Measurements from ENCODE around the gene ACOT11.

ACOT11 gene

DNA sequence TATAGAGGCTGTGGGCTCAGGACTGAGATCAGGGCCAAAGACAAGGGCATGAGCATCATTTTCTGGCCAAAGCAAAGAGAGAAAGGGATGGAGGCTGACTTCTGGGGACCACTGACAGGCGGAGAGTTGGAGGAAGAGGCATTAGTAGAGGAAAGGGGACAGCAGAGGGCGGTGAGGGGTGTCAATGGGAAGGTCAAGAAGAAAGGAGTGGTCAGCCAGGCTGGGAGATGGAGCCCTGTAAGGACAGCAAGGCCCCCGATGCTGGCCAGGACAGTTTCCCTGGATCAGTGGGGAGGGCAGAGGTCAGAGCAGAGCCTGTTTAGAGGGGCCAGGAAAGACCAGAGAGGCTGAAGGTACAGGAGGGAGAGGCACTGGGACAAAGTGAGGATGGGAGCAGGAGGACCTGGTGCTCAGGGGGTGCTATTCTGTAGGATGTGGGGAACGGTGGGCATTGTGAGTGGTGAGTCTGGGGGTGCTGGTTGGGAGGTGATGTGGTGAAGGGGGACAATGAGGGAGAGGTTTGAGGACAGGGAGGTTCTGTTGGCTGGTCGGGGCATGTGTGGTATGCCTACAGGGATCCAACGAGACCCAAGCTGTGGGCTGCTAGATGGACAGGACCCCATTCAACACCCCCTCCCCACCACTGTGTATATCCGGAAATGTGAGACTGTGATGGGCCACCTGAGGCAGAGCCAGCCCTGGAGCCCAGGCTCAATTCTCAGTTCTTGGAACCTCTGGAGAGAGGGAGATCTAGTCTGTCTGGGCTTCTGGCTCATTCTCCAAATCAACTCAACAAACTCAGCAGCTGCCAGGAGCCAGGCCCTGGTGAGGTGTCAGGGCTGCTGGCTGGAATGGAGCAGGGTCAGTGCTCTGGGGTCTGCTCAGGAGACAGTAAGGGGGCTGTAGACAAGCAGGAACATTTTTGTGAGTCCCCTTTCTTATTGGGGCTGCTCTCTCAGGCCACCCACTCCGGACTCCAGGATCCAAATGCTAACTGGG lies 76.7 kb downstream of the ACOT11 start:
- TF ChIP-seq EP300 (IDR thresholded peaks at IDR 0.05; ENCODE audit: borderline replicate concordance) (no peak), YY1 (IDR thresholded peaks at IDR 0.05; ENCODE audit: low read depth) (no peak), NFIC (IDR thresholded peaks at IDR 0.05) (no peak), TAF1 (IDR thresholded peaks at IDR 0.05; ENCODE audit: low read depth) (no peak)
- TF ChIP-seq, protein P1, sequence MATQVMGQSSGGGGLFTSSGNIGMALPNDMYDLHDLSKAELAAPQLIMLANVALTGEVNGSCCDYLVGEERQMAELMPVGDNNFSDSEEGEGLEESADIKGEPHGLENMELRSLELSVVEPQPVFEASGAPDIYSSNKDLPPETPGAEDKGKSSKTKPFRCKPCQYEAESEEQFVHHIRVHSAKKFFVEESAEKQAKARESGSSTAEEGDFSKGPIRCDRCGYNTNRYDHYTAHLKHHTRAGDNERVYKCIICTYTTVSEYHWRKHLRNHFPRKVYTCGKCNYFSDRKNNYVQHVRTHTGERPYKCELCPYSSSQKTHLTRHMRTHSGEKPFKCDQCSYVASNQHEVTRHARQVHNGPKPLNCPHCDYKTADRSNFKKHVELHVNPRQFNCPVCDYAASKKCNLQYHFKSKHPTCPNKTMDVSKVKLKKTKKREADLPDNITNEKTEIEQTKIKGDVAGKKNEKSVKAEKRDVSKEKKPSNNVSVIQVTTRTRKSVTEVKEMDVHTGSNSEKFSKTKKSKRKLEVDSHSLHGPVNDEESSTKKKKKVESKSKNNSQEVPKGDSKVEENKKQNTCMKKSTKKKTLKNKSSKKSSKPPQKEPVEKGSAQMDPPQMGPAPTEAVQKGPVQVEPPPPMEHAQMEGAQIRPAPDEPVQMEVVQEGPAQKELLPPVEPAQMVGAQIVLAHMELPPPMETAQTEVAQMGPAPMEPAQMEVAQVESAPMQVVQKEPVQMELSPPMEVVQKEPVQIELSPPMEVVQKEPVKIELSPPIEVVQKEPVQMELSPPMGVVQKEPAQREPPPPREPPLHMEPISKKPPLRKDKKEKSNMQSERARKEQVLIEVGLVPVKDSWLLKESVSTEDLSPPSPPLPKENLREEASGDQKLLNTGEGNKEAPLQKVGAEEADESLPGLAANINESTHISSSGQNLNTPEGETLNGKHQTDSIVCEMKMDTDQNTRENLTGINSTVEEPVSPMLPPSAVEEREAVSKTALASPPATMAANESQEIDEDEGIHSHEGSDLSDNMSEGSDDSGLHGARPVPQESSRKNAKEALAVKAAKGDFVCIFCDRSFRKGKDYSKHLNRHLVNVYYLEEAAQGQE (IDR thresholded peaks at IDR 0.05; ENCODE audit: low read depth) = no peak

DNA sequence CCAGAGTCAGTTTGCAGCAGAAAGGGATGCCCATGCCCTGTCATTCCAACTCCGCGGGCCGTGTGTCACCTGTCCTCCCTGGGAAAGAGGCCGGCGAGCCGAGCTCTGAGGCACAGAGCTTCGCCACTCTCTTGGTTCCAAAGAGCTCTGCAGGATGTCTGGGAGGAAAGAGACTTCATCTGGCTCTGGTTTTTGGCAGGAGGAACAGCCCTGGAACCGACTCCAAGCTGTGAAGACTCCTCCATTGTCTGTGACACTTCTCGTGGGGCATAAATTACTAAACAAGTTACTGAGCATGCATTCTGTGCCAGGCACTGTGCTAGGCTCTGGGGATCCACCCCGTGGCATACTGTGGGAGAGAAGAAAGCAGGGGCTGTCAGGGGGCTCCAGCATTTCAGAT lies 79.2 kb downstream of the ACOT11 start:
- no peak for TF ChIP-seq TCF12 (IDR thresholded peaks at IDR 0.05; ENCODE audit: low read depth)
- no peak for TF ChIP-seq CREB1 (IDR thresholded peaks at IDR 0.05; ENCODE audit: low read depth)

DNA sequence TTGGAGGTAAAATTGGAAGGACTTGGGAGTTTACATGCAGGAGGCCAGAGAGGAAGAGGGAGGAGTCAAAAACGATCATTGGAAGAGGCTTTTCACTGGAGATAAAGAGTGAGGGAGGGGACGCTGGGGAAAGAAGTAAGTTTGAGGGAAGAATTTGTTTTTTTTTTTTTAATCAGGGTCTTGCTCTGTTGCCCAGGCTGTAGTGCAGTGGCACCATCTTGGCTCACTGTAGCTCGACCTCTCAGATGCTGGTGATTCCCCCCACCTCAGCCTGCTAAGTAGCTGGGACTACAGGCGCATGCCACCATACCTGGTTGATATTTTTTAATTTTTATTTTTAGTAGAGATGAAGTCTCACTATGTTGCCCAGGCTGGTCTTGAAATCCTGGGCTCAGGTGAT lies 92.3 kb downstream of the ACOT11 start:
- TF ChIP-seq, protein P2, sequence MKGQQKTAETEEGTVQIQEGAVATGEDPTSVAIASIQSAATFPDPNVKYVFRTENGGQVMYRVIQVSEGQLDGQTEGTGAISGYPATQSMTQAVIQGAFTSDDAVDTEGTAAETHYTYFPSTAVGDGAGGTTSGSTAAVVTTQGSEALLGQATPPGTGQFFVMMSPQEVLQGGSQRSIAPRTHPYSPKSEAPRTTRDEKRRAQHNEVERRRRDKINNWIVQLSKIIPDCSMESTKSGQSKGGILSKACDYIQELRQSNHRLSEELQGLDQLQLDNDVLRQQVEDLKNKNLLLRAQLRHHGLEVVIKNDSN (IDR thresholded peaks at IDR 0.05) = no peak
- TF ChIP-seq, protein P1 (IDR thresholded peaks at IDR 0.05; ENCODE audit: low read depth) = no peak
- TF ChIP-seq TCF12 (IDR thresholded peaks at IDR 0.05; ENCODE audit: low read depth) = no peak
- no peak for TF ChIP-seq CREB1 (IDR thresholded peaks at IDR 0.05; ENCODE audit: low read depth)
- TF ChIP-seq CEBPB (IDR thresholded peaks at IDR 0.05) = no peak

DNA sequence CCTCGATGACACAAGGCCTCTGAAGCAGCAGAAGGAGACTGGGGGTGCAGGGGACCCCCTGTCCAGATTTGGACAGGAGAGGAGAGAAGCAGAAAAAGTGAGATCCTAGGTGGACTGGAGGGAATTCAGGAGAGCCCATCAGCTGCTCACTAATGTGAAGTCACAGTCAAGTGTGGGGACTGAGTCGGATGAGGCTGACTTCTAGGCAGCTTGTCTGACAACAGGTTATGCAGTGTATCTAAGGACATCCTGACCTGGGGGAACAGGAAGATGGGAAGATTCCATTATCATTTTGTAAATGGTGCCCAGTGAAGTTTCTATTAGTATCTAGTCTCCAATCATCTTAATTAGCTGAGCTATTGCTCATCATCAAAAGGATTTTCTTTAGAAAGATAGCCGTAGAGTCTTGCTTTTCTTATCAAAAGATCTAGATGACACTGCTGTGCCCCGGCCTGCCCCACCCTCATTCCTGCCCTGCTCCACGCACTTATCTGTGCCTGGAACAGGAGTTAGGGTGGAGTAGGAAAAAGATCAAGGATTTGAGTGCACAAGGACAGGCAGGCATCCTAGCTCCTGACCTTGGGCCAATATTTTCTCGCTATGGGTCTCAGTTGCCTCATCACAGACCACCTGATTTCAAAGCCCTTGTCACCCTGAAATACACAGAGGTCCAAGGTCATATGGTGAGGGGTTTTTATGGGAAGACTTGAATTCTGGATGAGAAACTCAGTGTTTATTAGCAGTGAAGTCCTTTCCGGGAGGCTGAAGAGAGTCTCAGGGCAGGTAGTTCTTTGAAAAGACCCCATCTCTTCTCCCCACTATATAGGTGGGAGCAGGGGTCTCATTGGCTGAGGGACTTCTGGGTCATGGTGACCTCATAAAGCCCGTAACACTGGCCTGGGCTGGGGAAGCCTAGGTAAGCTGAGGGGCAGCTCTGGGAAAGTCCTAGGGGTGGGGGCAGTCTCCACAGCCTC lies 93.1 kb downstream of the ACOT11 start, which contains the start of gene MROH7:
TSS of gene MROH7 (plus strand) at position 924 of the 974 bp plus-strand sequence. CDS start 11,141 bp downstream, outside the sequence.
- no peak for TF ChIP-seq EGR1 (IDR thresholded peaks at IDR 0.05)
- TF ChIP-seq, protein P1 (IDR thresholded peaks at IDR 0.05; ENCODE audit: low read depth) = no peak
- TF ChIP-seq CREB1 (IDR thresholded peaks at IDR 0.05; ENCODE audit: low read depth) = no peak
- TF ChIP-seq, protein P2 (IDR thresholded peaks at IDR 0.05) = no peak

DNA sequence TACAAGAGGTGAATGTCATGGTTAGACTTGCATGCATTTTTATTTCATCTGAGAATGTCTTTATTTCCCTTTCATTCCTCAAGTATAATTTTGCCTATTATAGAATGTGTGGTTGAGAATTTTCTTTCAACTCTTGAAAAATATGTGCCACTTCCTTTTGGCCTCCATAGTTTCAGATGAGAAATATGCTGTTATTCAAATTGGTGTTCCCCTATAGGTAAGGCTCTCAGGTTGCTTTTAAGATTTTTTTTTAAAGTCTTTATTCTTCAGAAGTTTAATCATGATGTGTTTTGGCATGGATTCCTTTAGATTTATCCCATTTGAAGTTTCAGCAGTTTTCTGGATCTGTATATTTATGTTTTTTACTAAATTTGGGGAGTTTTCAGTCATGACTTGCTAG lies 95.7 kb downstream of the ACOT11 start:
- TF ChIP-seq CREB1 (IDR thresholded peaks at IDR 0.05; ENCODE audit: low read depth) = no peak
- no peak for TF ChIP-seq RAD21 (IDR thresholded peaks at IDR 0.05; ENCODE audit: low read depth)
- TF ChIP-seq, protein P3, sequence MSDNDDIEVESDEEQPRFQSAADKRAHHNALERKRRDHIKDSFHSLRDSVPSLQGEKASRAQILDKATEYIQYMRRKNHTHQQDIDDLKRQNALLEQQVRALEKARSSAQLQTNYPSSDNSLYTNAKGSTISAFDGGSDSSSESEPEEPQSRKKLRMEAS (IDR thresholded peaks at IDR 0.05) = no peak
- TF ChIP-seq EGR1 (IDR thresholded peaks at IDR 0.05) = no peak
- no peak for TF ChIP-seq EP300 (IDR thresholded peaks at IDR 0.05; ENCODE audit: borderline replicate concordance)
- TF ChIP-seq, protein P1 (IDR thresholded peaks at IDR 0.05; ENCODE audit: low read depth) = no peak
- TF ChIP-seq ZBTB7A (IDR thresholded peaks at IDR 0.05; ENCODE audit: low read depth) = no peak
- no peak for TF ChIP-seq TEAD4 (IDR thresholded peaks at IDR 0.05)
- TF ChIP-seq YY1 (IDR thresholded peaks at IDR 0.05; ENCODE audit: low read depth) = no peak
- TF ChIP-seq, protein P2 (IDR thresholded peaks at IDR 0.05) = no peak
- TF ChIP-seq CEBPB (IDR thresholded peaks at IDR 0.05) = no peak
- TF ChIP-seq TAF1 (IDR thresholded peaks at IDR 0.05; ENCODE audit: low read depth) = no peak
- no peak for TF ChIP-seq NFIC (IDR thresholded peaks at IDR 0.05)
- TF ChIP-seq TCF12 (IDR thresholded peaks at IDR 0.05; ENCODE audit: low read depth) = no peak
- no peak for TF ChIP-seq FOXM1 (IDR thresholded peaks at IDR 0.05; ENCODE audit: borderline replicate concordance, low read depth)
